ENCODE results near the gene DGKI. TPM values are rescaled to one million over a fixed set of nuclear protein-coding genes. Genes with fewer than 3 reads are reported as not detected.

Gene DGKI
- total RNA-seq, 1 experiment from 2014 or later = 0.79 TPM

GRCh38 chr7:137469858-137470257 lies 376.9 kb downstream of the DGKI start:
- Mint-ChIP-seq H3K9me3 (no peaks in the 10 kb centered on the region), H3K27me3 (ENCODE audit: low read depth) (no peaks in the 10 kb centered on the region), H3K36me3 (no peaks in the 10 kb centered on the region), H3K27ac (no peak overlapping the region), H3K4me3 (no peak overlapping the region), H3K4me1 (0 out of 2 replicates have a peak, but pooled peaks cover 5% of the 10 kb centered on the region)
- POLR2A ChIA-PET = no interaction called here
- ATAC-seq (no peak), DNase-seq (ENCODE audit: low spot score) (no peak)
- CTCF ChIA-PET = no interaction called here
- TF ChIP-seq ZNF396 (CRISPR knock-in tag; IDR thresholded peaks at IDR 0.05; ENCODE audit: borderline replicate concordance) (no peak), CDX4 (CRISPR knock-in tag; IDR thresholded peaks at IDR 0.05; ENCODE audit: borderline replicate concordance) (no peak), ESRRA (CRISPR knock-in tag; IDR thresholded peaks at IDR 0.05; ENCODE audit: borderline replicate concordance) (no peak)
- TF ChIP-seq, protein P1, sequence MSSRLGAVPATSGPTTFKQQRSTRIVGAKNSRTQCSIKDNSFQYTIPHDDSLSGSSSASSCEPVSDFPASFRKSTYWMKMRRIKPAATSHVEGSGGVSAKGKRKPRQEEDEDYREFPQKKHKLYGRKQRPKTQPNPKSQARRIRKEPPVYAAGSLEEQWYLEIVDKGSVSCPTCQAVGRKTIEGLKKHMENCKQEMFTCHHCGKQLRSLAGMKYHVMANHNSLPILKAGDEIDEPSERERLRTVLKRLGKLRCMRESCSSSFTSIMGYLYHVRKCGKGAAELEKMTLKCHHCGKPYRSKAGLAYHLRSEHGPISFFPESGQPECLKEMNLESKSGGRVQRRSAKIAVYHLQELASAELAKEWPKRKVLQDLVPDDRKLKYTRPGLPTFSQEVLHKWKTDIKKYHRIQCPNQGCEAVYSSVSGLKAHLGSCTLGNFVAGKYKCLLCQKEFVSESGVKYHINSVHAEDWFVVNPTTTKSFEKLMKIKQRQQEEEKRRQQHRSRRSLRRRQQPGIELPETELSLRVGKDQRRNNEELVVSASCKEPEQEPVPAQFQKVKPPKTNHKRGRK (CRISPR knock-in tag; IDR thresholded peaks at IDR 0.05; ENCODE audit: borderline replicate concordance) = no peak

GRCh38 chr7:137469191-137469811 lies 377.5 kb downstream of the DGKI start:
- ChIA-PET POLR2A (no interaction called here), CTCF (no interaction called here)
- Mint-ChIP-seq H3K9me3 (no peaks in the 10 kb centered on the region), H3K4me3 (no peak overlapping the region), H3K27ac (no peak overlapping the region), H3K27me3 (ENCODE audit: low read depth) (no peaks in the 10 kb centered on the region), H3K36me3 (no peaks in the 10 kb centered on the region), H3K4me1 (0 out of 2 replicates have a peak, but pooled peaks cover 5% of the 10 kb centered on the region)
- no peak for TF ChIP-seq MLX (CRISPR knock-in tag; IDR thresholded peaks at IDR 0.05)
- TF ChIP-seq NFYB (CRISPR knock-in tag; conservative IDR thresholded peaks at IDR 0.05; ENCODE audit: low read depth) = no peak
- no peak for TF ChIP-seq CDX4 (CRISPR knock-in tag; IDR thresholded peaks at IDR 0.05; ENCODE audit: borderline replicate concordance)
- no peak for TF ChIP-seq ETV6 (CRISPR knock-in tag; IDR thresholded peaks at IDR 0.05)
- TF ChIP-seq CREM (CRISPR knock-in tag; IDR thresholded peaks at IDR 0.05) = no peak
- TF ChIP-seq, protein P2, sequence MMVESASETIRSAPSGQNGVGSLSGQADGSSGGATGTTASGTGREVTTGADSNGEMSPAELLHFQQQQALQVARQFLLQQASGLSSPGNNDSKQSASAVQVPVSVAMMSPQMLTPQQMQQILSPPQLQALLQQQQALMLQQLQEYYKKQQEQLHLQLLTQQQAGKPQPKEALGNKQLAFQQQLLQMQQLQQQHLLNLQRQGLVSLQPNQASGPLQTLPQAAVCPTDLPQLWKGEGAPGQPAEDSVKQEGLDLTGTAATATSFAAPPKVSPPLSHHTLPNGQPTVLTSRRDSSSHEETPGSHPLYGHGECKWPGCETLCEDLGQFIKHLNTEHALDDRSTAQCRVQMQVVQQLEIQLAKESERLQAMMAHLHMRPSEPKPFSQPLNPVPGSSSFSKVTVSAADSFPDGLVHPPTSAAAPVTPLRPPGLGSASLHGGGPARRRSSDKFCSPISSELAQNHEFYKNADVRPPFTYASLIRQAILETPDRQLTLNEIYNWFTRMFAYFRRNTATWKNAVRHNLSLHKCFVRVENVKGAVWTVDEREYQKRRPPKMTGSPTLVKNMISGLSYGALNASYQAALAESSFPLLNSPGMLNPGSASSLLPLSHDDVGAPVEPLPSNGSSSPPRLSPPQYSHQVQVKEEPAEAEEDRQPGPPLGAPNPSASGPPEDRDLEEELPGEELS (CRISPR knock-in tag; IDR thresholded peaks at IDR 0.05) = no peak
- no peak for TF ChIP-seq PRRX2 (CRISPR knock-in tag; IDR thresholded peaks at IDR 0.05)
- no peak for TF ChIP-seq FOXK1 (CRISPR knock-in tag; IDR thresholded peaks at IDR 0.05)
- no peak for TF ChIP-seq SMAD3 (CRISPR knock-in tag; IDR thresholded peaks at IDR 0.05; ENCODE audit: borderline replicate concordance)
- no peak for TF ChIP-seq ESRRA (CRISPR knock-in tag; IDR thresholded peaks at IDR 0.05; ENCODE audit: borderline replicate concordance)
- no peak for TF ChIP-seq E2F5 (CRISPR knock-in tag; IDR thresholded peaks at IDR 0.05)
- no peak for TF ChIP-seq TP53 (CRISPR knock-in tag; IDR thresholded peaks at IDR 0.05)
- no peak for TF ChIP-seq JUN (CRISPR knock-in tag; IDR thresholded peaks at IDR 0.05)
- TF ChIP-seq ZNF138 (CRISPR knock-in tag; conservative IDR thresholded peaks at IDR 0.05) = no peak
- no peak for TF ChIP-seq SP1 (CRISPR knock-in tag; conservative IDR thresholded peaks at IDR 0.05)
- DNase-seq (ENCODE audit: low spot score) (no peak), ATAC-seq (peak; percentile 75; the same call in 1 of the 2 replicates)
